B cell (primary cell): ENCODE results near the gene CFH. TPM values are rescaled to one million over a fixed set of nuclear protein-coding genes. Genes with fewer than 3 reads are reported as not detected.

Experiments
- ATAC-seq: fragments of 200-7000 bp; cut with Tn5 transposase; one replicate; pipeline ENCODE4 v1.10.0; 2021; ENCODE audit warnings: low read depth, mild to moderate bottlenecking, moderate number of reproducible peaks, moderate library complexity
- CTCF ChIA-PET: fragments of 350-600 bp; sonication (Branson Sonifier 250); formaldehyde crosslinking; loops from one replicate; lab custom pipeline; 2021; ENCODE audit warnings: antibody characterized with exemption, inconsistent platforms; lab: Charles Lee
- POLR2A ChIA-PET: fragments of 350-600 bp; sonication (Branson Sonifier 250); formaldehyde crosslinking; loops from one replicate; lab custom pipeline; 2021; ENCODE audit warnings: antibody characterized with exemption; lab: Charles Lee
- DNase-seq: peaks from one replicate; pipeline ENCODE4 v3.0.0; 2013
- H2AFZ ChIP-seq: 2 replicates; pipeline ENCODE4 v1.6.1; 2012; ENCODE audit warnings: mild to moderate bottlenecking, low read depth, low read length; ENCODE audit not compliant: insufficient read depth, poor library complexity, severe bottlenecking
- H3K27ac ChIP-seq, 2 donors: 1 replicate in 1 of 2; 2 replicates in 1 of 2; pipeline ENCODE4 v1.5.1; 2012 to 2013; ENCODE audit warnings: low read length in 2 of 2, mild to moderate bottlenecking in 2 of 2, moderate library complexity in 1 of 2
- H3K27me3 ChIP-seq, 4 experiments: fragments of 200-600 bp in 1 of 4; sonication (generic) in 1 of 4; replicated peaks in 1 of 4; 1 replicate in 2 of 4; 2 replicates in 2 of 4; pipeline versions ENCODE4 v1.6.1 to v1.7.0; 2013 to 2016; ENCODE audit warnings: low read length in 3 of 4, mild to moderate bottlenecking in 2 of 4, mixed read lengths in 1 of 4, moderate library complexity in 1 of 4; ENCODE audit not compliant: insufficient read depth in 4 of 4, control insufficient read depth in 3 of 4; ENCODE audit errors: control extremely low read depth in 1 of 4
- H3K36me3 ChIP-seq, 2 experiments: replicated peaks in 1 of 2; 1 replicate in 1 of 2; 2 replicates in 1 of 2; pipeline versions ENCODE4 v1.6.1 to v1.7.1; 2013; ENCODE audit warnings: low read length in 1 of 2; ENCODE audit not compliant: insufficient read depth in 2 of 2, control insufficient read depth in 1 of 2; ENCODE audit errors: control extremely low read depth in 1 of 2, extremely low read depth in 1 of 2
- H3K4me1 ChIP-seq, 2 donors: fragments of 200-600 bp in 1 of 2; sonication (generic) in 1 of 2; 1 replicate in 1 of 2; 2 replicates in 1 of 2; pipeline versions ENCODE4 v1.5.1 to v1.6.1; 2013 to 2017; ENCODE audit warnings: low read length in 2 of 2; ENCODE audit not compliant: control insufficient read depth in 2 of 2, insufficient read depth in 2 of 2
- H3K4me2 ChIP-seq: replicated peaks from 2 replicates; pipeline ENCODE3; 2012; ENCODE audit warnings: mild to moderate bottlenecking, low read depth, low read length; ENCODE audit not compliant: poor library complexity, severe bottlenecking
- H3K4me3 ChIP-seq, 5 experiments: fragments of 200-600 bp in 1 of 5; sonication (generic) in 1 of 5; 1 replicate in 3 of 5; 2 replicates in 2 of 5; pipeline versions ENCODE4 v1.5.1 to v1.7.0; 2011 to 2016; ENCODE audit warnings: low read length in 4 of 5, mild to moderate bottlenecking in 4 of 5, low read depth in 2 of 5, control low read depth in 1 of 5, moderate library complexity in 1 of 5; ENCODE audit not compliant: insufficient read depth in 1 of 5; ENCODE audit errors: control extremely low read depth in 1 of 5, extremely low read depth in 1 of 5
- H3K79me2 ChIP-seq: fragments of 200-600 bp; sonication (generic); one replicate; pipeline ENCODE4 v1.6.0; 2016; ENCODE audit warnings: low read length; ENCODE audit not compliant: control insufficient read depth, insufficient read depth
- H3K9ac ChIP-seq: fragments of 200-600 bp; sonication (generic); 2 replicates; pipeline ENCODE4 v1.6.1; 2017; ENCODE audit warnings: mild to moderate bottlenecking, low read length, moderate library complexity
- H3K9me3 ChIP-seq, 3 donors: one replicate each; pipeline versions ENCODE4 v1.6.1 to v1.7.1; 2013; ENCODE audit warnings: low read length in 2 of 3; ENCODE audit not compliant: control insufficient read depth in 2 of 3, insufficient read depth in 1 of 3; ENCODE audit errors: control extremely low read depth in 1 of 3
- H4K20me1 ChIP-seq: 2 replicates; pipeline ENCODE4 v1.6.0; 2012; ENCODE audit warnings: mild to moderate bottlenecking, low read length; ENCODE audit not compliant: insufficient read depth, control insufficient read depth, poor library complexity, severe bottlenecking
- H3K27ac Mint-ChIP-seq: one replicate; pipeline ENCODE4 v1.8.0; 2021; ENCODE audit warnings: mixed read lengths
- H3K27me3 Mint-ChIP-seq: one replicate; pipeline ENCODE4 v1.8.0; 2021; ENCODE audit warnings: mixed read lengths
- H3K4me1 Mint-ChIP-seq: one replicate; pipeline ENCODE4 v1.8.0; 2021; ENCODE audit warnings: mixed read lengths
- H3K4me3 Mint-ChIP-seq: one replicate; pipeline ENCODE4 v1.8.0; 2021; ENCODE audit warnings: mixed read lengths
- H3K9me3 Mint-ChIP-seq: one replicate; pipeline ENCODE4 v1.8.0; 2022; ENCODE audit warnings: mixed read lengths; ENCODE audit not compliant: insufficient read depth
- CTCF ChIP-seq: fragments of 200-600 bp; IDR thresholded peaks from one replicate; pipeline ENCODE4 v1.8.0; 2022; ENCODE audit warnings: antibody characterized with exemption, mild to moderate bottlenecking
- EZH2 ChIP-seq: IDR thresholded peaks from 2 replicates; pipeline ENCODE4 v1.6.1; 2012; ENCODE audit warnings: borderline replicate concordance, low read depth, mild to moderate bottlenecking, moderate library complexity, low read length; ENCODE audit not compliant: insufficient read depth, poor library complexity, severe bottlenecking
- WGBS: methylation state at CpG from one replicate; pipeline ENCODE4 v1.1.5; 2013; ENCODE audit warnings: missing lambda C conversion rate; ENCODE audit not compliant: insufficient coverage; 5-methylcytosine and 5-hydroxymethylcytosine counted together
- intact Hi-C: fragments of 100-400 bp; cut with micrococcal nuclease; formaldehyde crosslinking; loops from one replicate; pipeline ENCODE4 v1.10.0; 2022
- polyA plus RNA-seq: library from polyadenylated mRNA; depleted of rRNA; stranded (reverse); fragments of >200 nt; gene quantifications from 2 replicates; pipeline ENCODE4 v1.2.3, GENCODE V29; 2012
- total RNA-seq, 2 donors: library from RNA; stranded (reverse); fragments of 120-200 nt in 1 of 2; gene quantifications; 1 replicate in 1 of 2; 2 replicates in 1 of 2; pipeline versions ENCODE4 v1.2.3 to v1.2.4, GENCODE V29; 2013 to 2022

CFH gene
- total and polyA plus RNA-seq, 2 donors (not counting 1 experiment from before 2014, with no cell fraction given) = not detected

- ChIA-PET POLR2A (no interaction called here), CTCF (no interaction called here)
These were observed 32.6 kb downstream of the CFH start for GRCh38 chr1:196684476-196684875.

GRCh38 chr1:196685506-196685905 lies 33.7 kb downstream of the CFH start:
- no peak for ATAC-seq

More at GRCh38 chr1:196684476-196684875, 32.6 kb downstream of the CFH start:
- Histone ChIP-seq H3K4me2 (no peak overlapping the region), H3K36me3 (no peaks in the 10 kb centered on the region), H3K27ac (no peak overlapping the region), H2AFZ (no peak overlapping the region), H4K20me1 (no peaks in the 10 kb centered on the region), H3K79me2 (no peaks in the 10 kb centered on the region), H3K4me1 (no peaks in the 10 kb centered on the region), H3K9me3 (no peaks in the 10 kb centered on the region), H3K27me3 (no peaks in the 10 kb centered on the region), H3K4me3 (no peak overlapping the region), H3K9ac (no peak overlapping the region)
- Mint-ChIP-seq H3K27me3 (no peaks in the 10 kb centered on the region), H3K4me1 (no peaks in the 10 kb centered on the region), H3K9me3 (no peaks in the 10 kb centered on the region), H3K27ac (no peak overlapping the region), H3K4me3 (no peak overlapping the region)
- TF ChIP-seq EZH2 = no peak
- no peak for TF ChIP-seq CTCF
- no CpG with 5 or more reads among the region's 4 CpGs for WGBS
- intact Hi-C loops = no loop called here
- no peak for ATAC-seq
- DNase-seq = no peak

More at GRCh38 chr1:196685506-196685905, 33.7 kb downstream of the CFH start:
- CTCF ChIA-PET = no interaction called here
- no CpG with 5 or more reads among the region's 1 CpG for WGBS
- POLR2A ChIA-PET = no interaction called here
- H3K4me3 Mint-ChIP-seq = no peak overlapping the region
- no peak overlapping the region for H2AFZ ChIP-seq
- no peak overlapping the region for H3K4me2 ChIP-seq
- H3K9ac ChIP-seq = no peak overlapping the region
- no peaks in the 10 kb centered on the region for H3K27me3 Mint-ChIP-seq
- H3K27ac Mint-ChIP-seq = no peak overlapping the region
- H3K4me1 Mint-ChIP-seq = no peaks in the 10 kb centered on the region
- no peak overlapping the region for H3K27ac ChIP-seq
- no peaks in the 10 kb centered on the region for H3K9me3 ChIP-seq
- H3K4me1 ChIP-seq = no peaks in the 10 kb centered on the region
- DNase-seq = no peak
- no peaks in the 10 kb centered on the region for H3K9me3 Mint-ChIP-seq
- H4K20me1 ChIP-seq = no peaks in the 10 kb centered on the region
- no peaks in the 10 kb centered on the region for H3K79me2 ChIP-seq
- intact Hi-C loops = no loop called here
- TF ChIP-seq EZH2 (no peak), CTCF (no peak)
- H3K27me3 ChIP-seq = no peaks in the 10 kb centered on the region
- H3K36me3 ChIP-seq = no peaks in the 10 kb centered on the region
- no peak overlapping the region for H3K4me3 ChIP-seq
